Osteocyte (in vitro differentiated cells): Measurements from ENCODE around the gene SCRG1. TPM values are rescaled to one million over a fixed set of nuclear protein-coding genes. Genes with fewer than 3 reads are reported as not detected.

Experiments
- DNase-seq: peaks from one replicate; pipeline ENCODE4 v3.0.0; 2021; ENCODE audit warnings: mixed read lengths; ENCODE audit not compliant: unreplicated experiment; ENCODE audit errors: extremely low spot score
- H3K27ac Mint-ChIP-seq: one replicate; pipeline ENCODE4 v1.8.0; 2021; ENCODE audit warnings: mild to moderate bottlenecking, mixed read lengths; ENCODE audit not compliant: unreplicated experiment
- H3K27me3 Mint-ChIP-seq: one replicate; pipeline ENCODE4 v1.8.0; 2021; ENCODE audit warnings: mixed read lengths; ENCODE audit not compliant: unreplicated experiment
- H3K36me3 Mint-ChIP-seq: one replicate; pipeline ENCODE4 v1.8.0; 2021; ENCODE audit warnings: mixed read lengths; ENCODE audit not compliant: unreplicated experiment
- H3K4me1 Mint-ChIP-seq: one replicate; pipeline ENCODE4 v1.8.0; 2021; ENCODE audit warnings: mixed read lengths; ENCODE audit not compliant: unreplicated experiment
- H3K4me3 Mint-ChIP-seq: one replicate; pipeline ENCODE4 v1.8.0; 2021; ENCODE audit warnings: mild to moderate bottlenecking, moderate library complexity, mixed read lengths; ENCODE audit not compliant: unreplicated experiment
- H3K9me3 Mint-ChIP-seq: one replicate; pipeline ENCODE4 v1.8.0; 2021; ENCODE audit warnings: mixed read lengths; ENCODE audit not compliant: unreplicated experiment
- total RNA-seq: library from RNA; stranded (reverse); gene quantifications from 2 replicates; pipeline ENCODE4 v1.2.1, GENCODE V29; 2021
- TF ChIP-seq, protein P1 (sequence below): fragments of 200-600 bp; sonication (generic); IDR thresholded peaks from 2 replicates; pipeline ENCODE4 v1.5.0; 2021; ENCODE audit warnings: antibody characterized with exemption, mild to moderate bottlenecking, moderate library complexity

SCRG1 gene
- total RNA-seq, 1 donor from 2014 or later: 2.2 TPM

DNA sequence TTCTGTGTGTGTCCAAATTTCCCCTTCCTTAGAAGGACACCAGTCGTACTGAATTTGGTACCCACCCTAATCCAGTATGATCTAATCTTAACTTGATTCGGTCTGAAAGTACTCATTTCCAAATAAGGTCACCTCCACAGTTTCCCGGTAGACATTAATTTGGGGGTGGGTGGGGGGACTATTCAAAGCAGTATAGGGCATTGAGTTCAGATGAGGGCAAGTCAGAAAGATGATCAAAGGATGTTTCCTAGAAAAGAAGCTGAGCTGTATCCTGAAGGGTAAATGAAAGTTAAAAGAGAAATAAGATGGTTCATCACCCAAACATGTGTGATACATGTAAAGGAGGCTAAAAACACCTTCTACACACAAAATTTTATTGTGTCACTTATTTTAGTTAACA lies 42.0 kb upstream of the SCRG1 start:
- Mint-ChIP-seq H3K4me3 (no peak overlapping the region), H3K9me3 (peaks cover 4% of the 10 kb centered on the region), H3K36me3 (peaks cover 19% of the 10 kb centered on the region), H3K27ac (no peak overlapping the region), H3K4me1 (no peaks in the 10 kb centered on the region), H3K27me3 (no peaks in the 10 kb centered on the region)
- DNase-seq: no peak
- TF ChIP-seq, protein P1, sequence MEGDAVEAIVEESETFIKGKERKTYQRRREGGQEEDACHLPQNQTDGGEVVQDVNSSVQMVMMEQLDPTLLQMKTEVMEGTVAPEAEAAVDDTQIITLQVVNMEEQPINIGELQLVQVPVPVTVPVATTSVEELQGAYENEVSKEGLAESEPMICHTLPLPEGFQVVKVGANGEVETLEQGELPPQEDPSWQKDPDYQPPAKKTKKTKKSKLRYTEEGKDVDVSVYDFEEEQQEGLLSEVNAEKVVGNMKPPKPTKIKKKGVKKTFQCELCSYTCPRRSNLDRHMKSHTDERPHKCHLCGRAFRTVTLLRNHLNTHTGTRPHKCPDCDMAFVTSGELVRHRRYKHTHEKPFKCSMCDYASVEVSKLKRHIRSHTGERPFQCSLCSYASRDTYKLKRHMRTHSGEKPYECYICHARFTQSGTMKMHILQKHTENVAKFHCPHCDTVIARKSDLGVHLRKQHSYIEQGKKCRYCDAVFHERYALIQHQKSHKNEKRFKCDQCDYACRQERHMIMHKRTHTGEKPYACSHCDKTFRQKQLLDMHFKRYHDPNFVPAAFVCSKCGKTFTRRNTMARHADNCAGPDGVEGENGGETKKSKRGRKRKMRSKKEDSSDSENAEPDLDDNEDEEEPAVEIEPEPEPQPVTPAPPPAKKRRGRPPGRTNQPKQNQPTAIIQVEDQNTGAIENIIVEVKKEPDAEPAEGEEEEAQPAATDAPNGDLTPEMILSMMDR: no peak

DNA sequence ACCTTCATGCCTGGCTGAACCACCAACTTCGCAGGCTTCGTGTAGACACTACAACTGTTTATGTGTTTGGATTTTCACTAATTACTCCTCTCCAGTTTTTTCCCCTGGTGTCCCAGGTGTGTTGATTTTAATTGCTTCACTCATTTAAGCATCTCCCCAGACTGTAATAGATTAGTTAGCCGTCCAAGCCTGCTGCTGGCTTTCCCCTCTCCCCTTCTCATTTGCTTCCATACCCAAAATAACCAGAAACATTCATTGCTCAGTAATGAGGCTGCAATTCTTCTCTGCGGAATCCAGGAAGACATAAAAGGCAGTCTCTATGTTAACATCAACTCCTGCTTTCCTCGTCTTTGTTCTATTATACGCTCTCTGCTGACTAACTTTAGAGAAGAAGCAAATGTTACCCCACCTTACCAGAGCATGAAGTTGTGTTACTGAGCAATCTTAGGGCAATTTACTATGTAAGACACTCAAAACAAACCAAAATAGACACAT lies 37.9 kb upstream of the SCRG1 start:
- no peak overlapping the region for H3K27ac Mint-ChIP-seq

DNA sequence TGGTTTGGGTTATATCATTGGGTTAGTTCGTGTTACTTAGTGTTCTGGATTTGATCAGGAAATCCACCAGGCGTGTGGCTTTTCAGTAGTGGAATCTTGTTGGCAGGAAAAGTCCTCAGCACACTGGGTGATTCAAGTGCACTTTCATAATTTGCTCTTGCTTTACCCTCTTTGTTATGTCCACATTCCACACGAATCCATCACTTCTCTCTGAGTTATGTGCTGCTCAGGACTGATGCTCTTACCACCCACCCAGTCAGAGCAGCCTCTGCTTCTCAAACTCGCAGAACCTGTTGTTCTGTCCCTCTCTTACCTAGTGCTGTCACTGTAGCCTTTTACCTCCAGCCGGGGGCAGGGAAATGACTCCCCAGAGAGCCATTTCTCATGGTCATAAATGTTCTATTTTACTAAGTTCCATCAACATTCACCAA lies 37.2 kb upstream of the SCRG1 start:
- TF ChIP-seq, protein P1: no peak
- Mint-ChIP-seq H3K4me3 (no peak overlapping the region), H3K4me1 (no peaks in the 10 kb centered on the region), H3K27me3 (no peaks in the 10 kb centered on the region), H3K27ac (no peak overlapping the region), H3K9me3 (peaks cover 4% of the 10 kb centered on the region), H3K36me3 (peaks cover 12% of the 10 kb centered on the region)
- no peak for DNase-seq

More for the DNA sequence above, 37.9 kb upstream of the SCRG1 start:
- TF ChIP-seq, protein P1: no peak
- DNase-seq: no peak
- peaks cover 12% of the 10 kb centered on the region for H3K36me3 Mint-ChIP-seq
- no peaks in the 10 kb centered on the region for H3K27me3 Mint-ChIP-seq
- H3K4me1 Mint-ChIP-seq: no peaks in the 10 kb centered on the region
- H3K9me3 Mint-ChIP-seq: peaks cover 4% of the 10 kb centered on the region
- no peak overlapping the region for H3K4me3 Mint-ChIP-seq

DNA sequence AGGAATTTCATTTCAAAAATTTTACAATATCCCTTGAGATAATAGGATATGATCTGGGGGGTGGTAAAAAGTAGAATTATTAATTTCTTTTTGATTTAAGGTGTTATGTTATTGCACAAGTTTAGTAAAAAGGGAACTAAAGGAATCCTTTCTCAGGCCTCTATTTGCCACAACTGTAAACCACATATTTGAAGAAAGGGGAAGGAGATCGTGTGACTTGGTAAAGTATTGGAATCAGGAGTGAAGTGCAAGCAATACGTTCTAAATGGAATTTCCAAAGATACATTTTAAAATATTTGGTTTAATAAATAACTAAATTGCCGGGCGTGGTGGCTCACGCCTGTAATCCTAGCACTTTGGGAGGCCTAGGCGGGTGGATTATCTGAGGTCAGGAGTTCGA lies 35.3 kb upstream of the SCRG1 start:
- TF ChIP-seq, protein P1: no peak
- Mint-ChIP-seq H3K4me1 (no peaks in the 10 kb centered on the region), H3K9me3 (peaks cover 4% of the 10 kb centered on the region), H3K36me3 (peaks cover 10% of the 10 kb centered on the region), H3K4me3 (no peak overlapping the region), H3K27me3 (no peaks in the 10 kb centered on the region), H3K27ac (no peak overlapping the region)
- no peak for DNase-seq

DNA sequence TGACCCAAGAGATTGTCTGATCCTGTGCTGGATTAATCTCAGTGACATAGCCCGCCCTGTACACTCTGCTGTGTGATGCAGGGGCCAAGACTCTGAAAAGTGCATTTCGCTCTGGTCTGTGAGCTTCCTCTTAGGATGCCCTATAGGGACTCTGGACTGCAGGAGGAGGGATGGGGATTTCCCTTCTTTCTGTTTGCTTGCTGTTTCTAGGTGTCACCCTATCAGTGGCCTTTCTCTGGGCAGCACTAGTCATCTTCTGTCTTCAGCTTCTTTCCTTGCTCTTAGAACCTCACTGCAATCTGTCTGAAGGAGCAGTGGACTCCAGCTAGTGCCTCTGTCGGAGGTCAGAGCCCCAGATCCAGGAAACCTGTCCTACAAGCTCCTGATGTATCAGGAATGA lies 34.5 kb upstream of the SCRG1 start:
- no peaks in the 10 kb centered on the region for H3K9me3 Mint-ChIP-seq
- H3K4me3 Mint-ChIP-seq: no peak overlapping the region
- no peaks in the 10 kb centered on the region for H3K27me3 Mint-ChIP-seq
- H3K36me3 Mint-ChIP-seq: peaks cover 7% of the 10 kb centered on the region
- TF ChIP-seq, protein P1: no peak
- H3K4me1 Mint-ChIP-seq: no peaks in the 10 kb centered on the region
- DNase-seq: no peak
- H3K27ac Mint-ChIP-seq: no peak overlapping the region
